K562 (cell line): ENCODE results near the gene XRCC5. TPM values are rescaled to one million over a fixed set of nuclear protein-coding genes. Genes with fewer than 3 reads are reported as not detected.

ENCODE experiments used
- ATAC-seq: fragments of 200-7000 bp; cut with Tn5 transposase; 3 replicates; pipeline ENCODE4 v1.9.1; 2020; ENCODE audit warnings: moderate library complexity
- BruUV-seq: library from RNA; stranded (reverse); fragments of 400-500 nt; replicated peaks from 2 replicates; lab custom pipeline; 2021; lab: Mats Ljungman, UMichigan
- CTCF ChIA-PET: fragments of 300-600 bp; formaldehyde crosslinking; extraction: SDS; loops from one replicate; lab custom pipeline; 2021; ENCODE audit warnings: low intra/inter-chr PET ratio; lab: Yijun Ruan, JAX
- POLR2A ChIA-PET: fragments of 300-600, 350-650 bp; sonication (Branson Sonifier 250); formaldehyde crosslinking; extraction: SDS; loops from one replicate; lab custom pipeline; 2021; ENCODE audit warnings: antibody characterized with exemption, inconsistent platforms; lab: Yijun Ruan, JAX
- DNase-seq, 4 experiments: peaks; one replicate each; pipeline versions ENCODE4 v3.0.0 to v3.0.0-alpha.2; 2011 to 2018; ENCODE audit warnings: low spot score in 3 of 4, mixed read lengths in 3 of 4; ENCODE audit errors: extremely low read depth in 1 of 4
- FAIRE-seq: peaks from 2 replicates; lab custom pipeline; 2011; peaks lifted over from hg19 to GRCh38; lab: Jason Lieb, UNC
- H2AFZ ChIP-seq: 2 replicates; pipeline ENCODE4 v1.6.0; 2011; ENCODE audit warnings: low read depth, low read length, control low read depth, inconsistent platforms
- H3K27ac ChIP-seq: fragments of 200-600 bp; 3 replicates; pipeline ENCODE4 v1.8.0; 2011; ENCODE audit warnings: low read depth, mild to moderate bottlenecking, control low read depth, inconsistent platforms, low read length, moderate library complexity, mixed read lengths; ENCODE audit errors: extremely low read depth
- H3K27me3 ChIP-seq, 2 experiments: fragments of 300-600 bp in 1 of 2; 2 replicates in 1 of 2; 3 replicates in 1 of 2; pipeline versions ENCODE4 v1.6.0 to v1.8.0; 2011; ENCODE audit warnings: inconsistent platforms in 2 of 2, low read length in 2 of 2, mild to moderate bottlenecking in 1 of 2, mixed read lengths in 1 of 2, moderate library complexity in 1 of 2; ENCODE audit not compliant: control insufficient read depth in 2 of 2, insufficient read depth in 2 of 2
- H3K36me3 ChIP-seq: fragments of 300-600 bp; 3 replicates; pipeline ENCODE4 v1.8.0; 2011; ENCODE audit warnings: mild to moderate bottlenecking, low read length, inconsistent platforms; ENCODE audit not compliant: control insufficient read depth, insufficient read depth
- H3K4me1 ChIP-seq, 2 experiments: fragments of 200-600 bp in 1 of 2; replicated peaks in 1 of 2; 2 replicates in 1 of 2; 3 replicates in 1 of 2; pipeline versions ENCODE4 v1.5.1 to v1.8.0; 2011; ENCODE audit warnings: inconsistent platforms in 2 of 2, low read length in 2 of 2, mild to moderate bottlenecking in 1 of 2, mixed read lengths in 1 of 2, moderate library complexity in 1 of 2; ENCODE audit not compliant: control insufficient read depth in 2 of 2, insufficient read depth in 2 of 2
- H3K4me2 ChIP-seq: 2 replicates; pipeline ENCODE4 v1.6.1; 2011; ENCODE audit warnings: low read length, control low read depth, inconsistent platforms, mixed read lengths; ENCODE audit not compliant: insufficient read depth
- H3K4me3 ChIP-seq: fragments of 200-600 bp; sonication (generic), shearing (Covaris generic); 2 replicates; pipeline ENCODE4 v1.5.1; 2016; ENCODE audit warnings: control low read depth, inconsistent platforms
- H3K79me2 ChIP-seq: fragments of 200-600 bp; 3 replicates; pipeline ENCODE4 v1.8.0; 2011; ENCODE audit warnings: low read length, inconsistent platforms; ENCODE audit not compliant: control insufficient read depth, insufficient read depth
- H3K9ac ChIP-seq, 2 experiments: 2 replicates each; pipeline versions ENCODE4 v1.6.0 to v1.6.1; 2011; ENCODE audit warnings: low read depth in 2 of 2, low read length in 2 of 2, control low read depth in 1 of 2, inconsistent platforms in 1 of 2, mild to moderate bottlenecking in 1 of 2, mixed read lengths in 1 of 2; ENCODE audit not compliant: insufficient read depth in 1 of 2
- H3K9me1 ChIP-seq: one replicate; pipeline ENCODE4 v1.6.0; 2011; ENCODE audit warnings: inconsistent platforms, mild to moderate bottlenecking, low read length, moderate library complexity; ENCODE audit not compliant: control insufficient read depth, insufficient read depth
- H3K9me3 ChIP-seq: replicated peaks from 2 replicates; pipeline ENCODE4 v1.5.1; 2011; ENCODE audit warnings: low read depth, low read length, inconsistent platforms; ENCODE audit not compliant: control insufficient read depth, insufficient read depth
- H4K20me1 ChIP-seq: replicated peaks from 2 replicates; pipeline ENCODE4 v1.6.1; 2011; ENCODE audit warnings: low read length, inconsistent platforms, mixed read lengths; ENCODE audit not compliant: control insufficient read depth, insufficient read depth
- EHMT2 ChIP-seq: fragments of 450-650 bp; IDR thresholded peaks from 2 replicates; pipeline ENCODE4 v1.6.1; 2018; ENCODE audit warnings: antibody characterized with exemption
- PHB ChIP-seq: fragments of 250-450 bp; sonication (Bioruptor Pico); IDR thresholded peaks from 2 replicates; pipeline ENCODE4 v1.5.0; 2021
- RBM22 ChIP-seq: fragments of 200-400 bp; formaldehyde crosslinking; IDR thresholded peaks from 2 replicates; pipeline ENCODE4 v1.6.1; 2018; ENCODE audit warnings: low read length, low read depth; ENCODE audit not compliant: poor library complexity, severe bottlenecking
- TEAD2 ChIP-seq: fragments of 450-650 bp; IDR thresholded peaks from 2 replicates; pipeline ENCODE4 v1.6.1; 2016; ENCODE audit warnings: missing genetic modification characterization, control low read depth, missing compliant biosample characterization
- YBX1 ChIP-seq: fragments of 450-650 bp; IDR thresholded peaks from 2 replicates; pipeline ENCODE4 v1.7.1; 2016; ENCODE audit warnings: mild to moderate bottlenecking
- ZBTB7A ChIP-seq: IDR thresholded peaks from 2 replicates; pipeline ENCODE4 v1.6.1; 2011; ENCODE audit warnings: low read depth, mild to moderate bottlenecking, low read length, moderate library complexity, borderline replicate concordance; ENCODE audit not compliant: control insufficient read depth
- ZFP36 ChIP-seq: fragments of 150-350 bp; IDR thresholded peaks from 2 replicates; pipeline ENCODE4 v1.6.1; 2018; ENCODE audit warnings: low read length, low read depth; ENCODE audit not compliant: partially characterized antibody
- ZNF232 ChIP-seq: sonication (generic); formaldehyde crosslinking; IDR thresholded peaks from 2 replicates; pipeline ENCODE4 v1.8.0; 2022; ENCODE audit warnings: mild to moderate bottlenecking, missing genetic modification reagents
- WGBS: fragments of 100-300 bp; shearing (Covaris generic); methylation state at CpG from one replicate; pipeline ENCODE4 v1.1.6; 2016; ENCODE audit warnings: low coverage, mixed read lengths; ENCODE audit not compliant: insufficient coverage; ENCODE audit errors: missing lambda C conversion rate; 5-methylcytosine and 5-hydroxymethylcytosine counted together
- in situ Hi-C: fragments of 300-500 bp; cut with MboI; formaldehyde crosslinking; loops from 4 replicates; pipeline ENCODE4 v1.15.0; 2018; ENCODE audit warnings: inconsistent platforms, mixed read lengths
- intact Hi-C: fragments of 100-400 bp; cut with micrococcal nuclease; formaldehyde crosslinking; loops from 2 replicates; pipeline ENCODE4 v1.14.2; 2022
- polyA plus RNA-seq, 8 experiments: library from polyadenylated mRNA; depleted of rRNA in 4 of 8; stranded (reverse) in 5 of 8; unstranded in 3 of 8; fragments of >200 nt; fragmentation: Nextera tagmentation in 2 of 8; fragmentation: Illumina TruSeq in 1 of 8; extraction: Ambion mirVana in 2 of 8; extraction: Trizol in 1 of 8; gene quantifications; 2 replicates each; pipeline versions ENCODE4 v1.2.1 to v1.2.3, GENCODE V29; 2011 to 2014; ENCODE audit warnings: inconsistent platforms in 1 of 8, missing spikeins in 1 of 8
- total RNA-seq, 7 experiments: library from RNA; depleted of rRNA in 6 of 7; stranded (reverse); fragments of >200 nt in 6 of 7; fragmentation: Illumina TruSeq in 2 of 7; extraction: Trizol in 2 of 7; gene quantifications; 2 replicates each; pipeline versions ENCODE4 v1.2.1 to v1.2.3, GENCODE V29; 2011 to 2021; ENCODE audit warnings: low replicate concordance in 1 of 7
- TF ChIP-seq, protein P1 (sequence below): fragments of 450-650 bp; IDR thresholded peaks from 2 replicates; pipeline ENCODE4 v1.6.1; 2016
- TF ChIP-seq, protein P2 (sequence below): fragments of 250-450 bp; sonication (Bioruptor Pico); IDR thresholded peaks from 2 replicates; pipeline ENCODE4 v1.5.0; 2021
- TF ChIP-seq, protein P3 (sequence below): sonication (generic); formaldehyde crosslinking; IDR thresholded peaks from 2 replicates; pipeline ENCODE4 v1.9.0; 2022; ENCODE audit warnings: mild to moderate bottlenecking, missing genetic modification reagents

The XRCC5 gene
- total and polyA plus RNA-seq, 9 of the 15 experiments (the other 6 are each of a cell fraction or from before 2014, with no cell fraction given) = 168 to 551 (median 297) TPM

DNA sequence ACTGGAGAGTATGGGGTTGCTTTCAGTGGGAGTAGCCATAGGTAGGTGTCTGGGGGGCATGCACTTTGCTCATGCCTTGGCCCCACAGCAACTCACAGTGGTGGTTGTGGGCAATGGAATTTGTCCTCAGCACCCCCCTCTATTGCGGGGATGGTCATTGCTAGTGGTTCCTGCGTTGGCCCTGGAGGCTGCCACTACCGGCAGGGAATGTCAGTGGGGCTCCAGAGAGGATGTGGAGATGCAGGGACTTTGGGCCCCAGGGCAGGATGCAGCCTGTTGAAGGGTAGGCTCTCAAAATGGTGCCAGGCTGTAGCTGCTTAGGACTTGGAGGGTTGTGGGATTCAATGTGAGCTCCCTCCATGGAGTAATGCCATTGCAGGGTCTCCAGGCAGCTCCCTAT, 125.0 kb downstream of the XRCC5 start:
- in situ Hi-C loops = no loop called here
- TF ChIP-seq PHB (no peak), ZNF232 (CRISPR knock-in tag) (no peak), RBM22 (no peak), EHMT2 (no peak), TEAD2 (no peak), YBX1 (no peak), ZBTB7A (no peak), ZFP36 (no peak)
- TF ChIP-seq, protein P1, sequence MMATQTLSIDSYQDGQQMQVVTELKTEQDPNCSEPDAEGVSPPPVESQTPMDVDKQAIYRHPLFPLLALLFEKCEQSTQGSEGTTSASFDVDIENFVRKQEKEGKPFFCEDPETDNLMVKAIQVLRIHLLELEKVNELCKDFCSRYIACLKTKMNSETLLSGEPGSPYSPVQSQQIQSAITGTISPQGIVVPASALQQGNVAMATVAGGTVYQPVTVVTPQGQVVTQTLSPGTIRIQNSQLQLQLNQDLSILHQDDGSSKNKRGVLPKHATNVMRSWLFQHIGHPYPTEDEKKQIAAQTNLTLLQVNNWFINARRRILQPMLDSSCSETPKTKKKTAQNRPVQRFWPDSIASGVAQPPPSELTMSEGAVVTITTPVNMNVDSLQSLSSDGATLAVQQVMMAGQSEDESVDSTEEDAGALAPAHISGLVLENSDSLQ = no peak
- TF ChIP-seq, protein P2, sequence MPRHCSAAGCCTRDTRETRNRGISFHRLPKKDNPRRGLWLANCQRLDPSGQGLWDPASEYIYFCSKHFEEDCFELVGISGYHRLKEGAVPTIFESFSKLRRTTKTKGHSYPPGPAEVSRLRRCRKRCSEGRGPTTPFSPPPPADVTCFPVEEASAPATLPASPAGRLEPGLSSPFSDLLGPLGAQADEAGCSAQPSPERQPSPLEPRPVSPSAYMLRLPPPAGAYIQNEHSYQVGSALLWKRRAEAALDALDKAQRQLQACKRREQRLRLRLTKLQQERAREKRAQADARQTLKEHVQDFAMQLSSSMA (CRISPR knock-in tag) = no peak
- TF ChIP-seq, protein P3, sequence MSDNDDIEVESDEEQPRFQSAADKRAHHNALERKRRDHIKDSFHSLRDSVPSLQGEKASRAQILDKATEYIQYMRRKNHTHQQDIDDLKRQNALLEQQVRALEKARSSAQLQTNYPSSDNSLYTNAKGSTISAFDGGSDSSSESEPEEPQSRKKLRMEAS (CRISPR knock-in tag) = no peak
- TF ChIP-seq, all 486 proteins: peak for 0
- ChIA-PET CTCF (no interaction called here), POLR2A (interaction anchor here (0.6 kb wide), 1 partner anchor 145 kb away, joined by 3 read pairs; no protein-coding TSS in a partner anchor)
- no peak for ATAC-seq
- H3K9me3 ChIP-seq = no peaks in the 10 kb centered on the region; the same call in 1 of the 2 replicates
- BruUV-seq = no TSS peak
- H3K4me1 ChIP-seq = no peaks in the 10 kb centered on the region
- no peak overlapping the region for H3K4me3 ChIP-seq
- H3K36me3 ChIP-seq = no peaks in the 10 kb centered on the region
- no peak for FAIRE-seq
- 0% methylated on average over 2 of the region's 3 CpGs for WGBS
- H3K9me1 ChIP-seq = no peaks in the 10 kb centered on the region
- DNase-seq = no peak
- intact Hi-C loops = no loop called here
- H3K79me2 ChIP-seq = no peaks in the 10 kb centered on the region
- no peak overlapping the region for H3K4me2 ChIP-seq
- no peaks in the 10 kb centered on the region for H3K27me3 ChIP-seq
- no peaks in the 10 kb centered on the region for H4K20me1 ChIP-seq
- no peak overlapping the region for H3K27ac ChIP-seq
- no peak overlapping the region for H2AFZ ChIP-seq
- no peak overlapping the region for H3K9ac ChIP-seq
